Stimulated activated CD4-positive, alpha-beta T cell treated with anti-CD3 and anti-CD28 coated beads, Interleukin-4, amount 100 ng/mL, for 1 hour (primary cell): ENCODE results near the gene IDH3B.
"Not testable (repeated sequence)": the region's sequence is repeated elsewhere in the genome, so short reads cannot be mapped to it uniquely, and the experiment has no call there.

Experiments used
- DNase-seq: peaks from one replicate; pipeline ENCODE4 v3.0.0-alpha.2; 2020

The IDH3B gene

DNA sequence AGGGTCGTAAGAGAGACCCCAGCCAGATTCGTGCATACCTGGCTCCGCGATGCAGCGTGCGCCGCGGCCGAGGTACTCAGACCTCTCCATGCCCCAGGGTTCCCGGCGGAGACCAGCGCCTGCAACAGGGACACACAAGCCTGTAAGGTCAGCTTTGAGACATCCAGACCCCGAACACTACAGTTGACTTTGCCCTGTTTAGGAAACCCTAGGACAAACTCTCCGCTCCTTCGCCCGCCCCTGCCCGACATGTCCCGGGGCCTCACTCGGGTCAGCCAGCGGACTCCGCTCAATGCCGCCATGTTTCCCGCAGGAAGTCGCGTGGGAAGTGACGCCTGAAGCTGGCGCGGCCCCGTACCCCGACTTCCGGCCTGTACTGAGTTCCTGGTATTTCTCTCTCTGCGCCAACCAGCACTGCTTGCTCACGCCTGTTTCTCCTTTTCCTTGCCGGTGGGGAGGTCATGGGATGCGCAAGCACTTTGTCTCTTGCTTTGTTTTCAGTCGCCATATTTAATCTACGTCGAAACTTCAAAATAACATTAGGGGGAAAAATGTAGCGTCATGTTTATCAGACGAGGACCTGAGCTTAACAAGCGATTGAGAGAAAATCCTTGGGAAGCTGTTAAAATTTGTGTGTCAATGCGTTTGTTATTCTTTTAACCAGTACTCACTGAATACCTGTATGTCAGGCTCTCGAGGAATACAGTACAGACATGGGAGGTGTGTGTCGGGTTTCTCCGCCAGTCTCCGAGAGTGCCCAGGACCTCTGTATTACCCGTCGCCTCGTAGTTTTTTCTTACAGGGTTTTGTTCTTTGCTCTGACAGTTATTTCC is at the start of gene IDH3B:
IDH3B (minus strand) TSS at position 330 of the 833 bp plus-strand sequence; CDS start at position 302, 28 bp downstream.
- DNase-seq: peak; percentile 88

DNA sequence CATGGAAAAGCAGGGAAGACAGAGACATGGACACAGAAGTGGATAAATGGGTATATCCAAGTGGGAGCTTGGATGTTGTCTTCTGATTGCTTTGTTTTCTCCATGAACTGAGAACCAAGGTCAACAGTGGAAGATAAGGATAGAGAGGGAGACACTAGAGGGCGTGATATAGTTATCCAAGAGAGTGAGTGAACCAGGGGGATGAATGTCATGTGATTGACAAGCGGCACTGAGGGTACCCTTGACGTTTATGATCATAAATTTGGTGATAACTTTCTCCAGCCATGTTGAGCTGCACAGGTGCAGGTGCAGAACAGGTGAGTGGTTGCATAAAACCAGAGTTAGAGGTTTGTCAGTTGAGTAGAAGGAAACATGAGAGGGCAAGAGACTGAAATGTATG is 49.3 kb upstream of the IDH3B start:
- DNase-seq: no peak

DNA sequence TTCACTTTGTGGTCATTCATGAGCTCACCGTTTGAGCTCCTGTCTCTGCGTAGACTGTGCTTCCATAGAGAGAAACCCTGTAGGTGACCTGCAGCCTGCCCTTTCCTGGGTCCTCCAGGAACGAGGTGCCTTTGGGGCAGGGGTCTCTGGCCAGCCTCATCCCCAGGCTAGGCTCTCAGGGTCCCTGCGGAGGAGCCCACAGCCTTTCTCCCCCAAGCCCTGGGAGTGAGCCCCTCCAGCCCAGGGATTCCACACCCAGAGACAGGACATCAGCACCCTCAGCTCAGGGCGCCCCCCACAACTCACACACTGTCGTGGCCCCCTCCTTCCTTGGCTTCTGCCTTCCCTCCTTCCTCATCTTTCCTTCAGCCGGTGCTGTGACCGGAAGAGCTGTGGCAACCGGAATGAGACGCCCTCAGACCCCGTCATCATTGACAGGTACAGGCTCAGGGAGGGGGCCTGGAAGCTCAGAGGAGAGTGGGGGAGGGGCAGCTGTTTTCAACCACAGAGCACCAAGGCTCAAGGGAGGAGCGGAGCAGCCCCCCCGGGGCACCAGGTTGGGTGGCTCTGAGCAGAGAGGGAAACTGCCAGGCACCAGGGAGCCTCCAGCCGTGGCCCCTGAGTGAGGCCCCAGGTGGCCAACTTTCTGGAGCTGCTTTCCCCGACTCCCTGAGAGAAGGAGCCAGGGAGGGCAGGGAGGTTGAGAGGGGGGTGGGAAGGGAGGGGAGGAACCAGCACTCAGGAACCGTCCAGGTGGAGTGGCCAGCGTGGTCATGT is 45.4 kb upstream of the IDH3B start:
- DNase-seq: no peak

- DNase-seq: no peak
Measured at GRCh38 chr20:2708665-2709064, 44.6 kb upstream of the IDH3B start.

GRCh38 chr20:2708073-2708415 is 44.0 kb upstream of the IDH3B start:
- no peak for DNase-seq

- no peak for DNase-seq
Measured at GRCh38 chr20:2707353-2708072, 43.5 kb upstream of the IDH3B start.

DNA sequence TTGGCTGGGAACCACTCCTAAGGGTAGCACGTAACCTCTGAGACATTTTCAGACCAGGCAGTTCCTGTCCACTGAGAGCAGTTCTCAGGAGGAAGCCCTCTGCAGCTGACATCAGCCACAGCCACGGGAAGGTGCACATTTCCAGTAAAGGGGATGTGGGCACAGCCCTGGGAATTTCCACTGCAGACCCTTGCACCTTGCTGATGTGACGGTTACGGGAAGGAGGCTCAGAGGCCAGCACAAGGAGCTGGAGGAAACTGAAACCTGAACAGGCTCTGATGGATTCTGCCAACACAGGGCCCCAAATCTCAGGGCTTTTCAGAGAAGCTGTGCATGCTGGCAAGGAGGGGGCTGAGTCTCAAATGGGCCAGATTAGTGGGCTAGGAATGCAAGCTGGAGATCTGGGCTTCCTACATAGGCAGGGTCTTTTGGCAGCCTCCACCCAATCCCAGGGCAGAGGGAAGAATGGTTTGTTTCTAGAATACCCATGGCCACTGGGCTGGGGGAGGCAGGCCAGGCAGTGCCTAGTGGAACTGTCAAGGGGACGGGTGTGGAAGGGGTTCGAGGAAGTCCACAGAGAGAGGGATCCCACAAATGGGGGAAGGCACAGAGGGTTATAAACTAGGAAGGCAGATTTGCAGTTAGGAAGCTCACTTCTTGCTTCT is 42.8 kb upstream of the IDH3B start:
- no peak for DNase-seq

- no peak for DNase-seq
Measured at GRCh38 chr20:2705931-2706645, 42.1 kb upstream of the IDH3B start.

- no peak for DNase-seq
Measured at GRCh38 chr20:2703716-2704475, 39.9 kb upstream of the IDH3B start.

DNA sequence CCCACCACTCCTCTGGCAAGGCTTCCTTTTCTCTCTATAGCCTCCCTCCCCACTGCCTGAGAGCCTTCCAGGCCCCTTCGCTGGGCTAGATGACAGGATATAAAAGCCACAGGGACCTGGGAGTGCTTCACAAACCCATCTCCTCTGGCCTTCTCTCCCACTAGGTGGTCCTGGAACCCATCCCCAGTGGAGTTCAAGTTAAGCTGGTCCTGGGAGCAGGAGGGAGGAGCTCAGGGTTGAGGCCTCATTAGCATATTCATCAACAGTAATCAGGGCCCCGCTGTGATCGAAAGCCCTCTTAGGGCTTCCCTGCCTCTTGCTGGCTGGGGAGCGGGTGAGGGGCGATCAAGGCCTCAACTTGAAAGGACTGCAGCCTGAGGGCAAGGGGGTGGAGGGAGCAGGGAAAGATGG is 37.7 kb upstream of the IDH3B start:
- no peak for DNase-seq

- no peak for DNase-seq
Measured at GRCh38 chr20:2700913-2701620, 37.1 kb upstream of the IDH3B start.

GRCh38 chr20:2699775-2700413 is 35.9 kb upstream of the IDH3B start:
- DNase-seq: no peak

DNA sequence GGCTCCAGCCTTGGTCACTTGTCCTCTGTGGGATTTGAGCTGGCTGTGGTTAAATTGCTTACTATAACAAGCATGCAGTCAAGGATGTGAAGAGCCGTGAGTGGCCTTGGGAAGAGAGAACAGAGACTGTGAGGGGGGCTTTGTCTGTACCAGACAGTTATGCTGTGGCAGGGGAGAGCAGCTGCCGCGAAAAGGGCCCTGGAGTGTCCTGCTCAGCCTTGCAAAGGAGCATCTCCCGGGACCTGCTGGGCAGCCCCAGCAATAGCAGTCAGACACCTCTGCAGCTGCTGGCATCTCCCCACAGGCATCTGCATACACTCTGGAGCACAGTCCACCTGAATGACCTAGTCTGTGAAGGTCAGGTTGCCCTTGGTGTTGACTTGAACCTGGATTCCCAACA is 34.9 kb upstream of the IDH3B start:
- no peak for DNase-seq

DNA sequence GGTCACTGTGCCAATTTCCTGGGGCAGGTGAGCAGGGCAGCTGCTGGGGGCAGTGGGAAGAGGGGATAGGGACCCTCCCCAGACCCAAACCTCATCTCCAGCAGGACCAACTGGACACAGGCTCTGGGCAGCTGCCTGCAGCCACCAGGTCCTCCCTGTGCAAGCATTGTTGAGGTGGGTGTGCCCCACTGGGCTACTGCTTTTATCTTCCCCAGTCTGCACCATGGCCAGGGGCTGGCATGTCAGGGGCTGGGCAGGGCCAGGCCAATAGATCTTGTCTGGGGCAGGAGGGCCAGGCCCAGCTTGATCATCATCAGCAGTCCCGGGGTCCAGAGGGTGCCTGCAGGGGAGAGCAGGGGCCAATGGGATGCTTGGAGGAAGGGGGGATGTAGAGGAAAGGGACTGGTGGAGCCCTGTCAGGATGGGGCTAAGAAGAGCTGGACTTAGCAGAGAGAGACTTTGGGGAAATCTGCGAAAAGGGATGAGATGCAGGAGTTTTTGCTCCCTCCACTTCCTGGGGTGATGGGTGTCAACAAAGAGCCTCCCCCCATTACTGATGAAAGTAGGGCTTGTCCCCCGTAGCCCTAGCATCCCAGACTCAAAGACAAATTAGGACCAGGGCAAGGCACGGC is 34.3 kb upstream of the IDH3B start:
- DNase-seq: no peak

- DNase-seq: no peak
Measured at GRCh38 chr20:2697768-2698167, 33.8 kb upstream of the IDH3B start.

- DNase-seq: no peak
Measured at GRCh38 chr20:2696646-2697045, 32.6 kb upstream of the IDH3B start.

DNA sequence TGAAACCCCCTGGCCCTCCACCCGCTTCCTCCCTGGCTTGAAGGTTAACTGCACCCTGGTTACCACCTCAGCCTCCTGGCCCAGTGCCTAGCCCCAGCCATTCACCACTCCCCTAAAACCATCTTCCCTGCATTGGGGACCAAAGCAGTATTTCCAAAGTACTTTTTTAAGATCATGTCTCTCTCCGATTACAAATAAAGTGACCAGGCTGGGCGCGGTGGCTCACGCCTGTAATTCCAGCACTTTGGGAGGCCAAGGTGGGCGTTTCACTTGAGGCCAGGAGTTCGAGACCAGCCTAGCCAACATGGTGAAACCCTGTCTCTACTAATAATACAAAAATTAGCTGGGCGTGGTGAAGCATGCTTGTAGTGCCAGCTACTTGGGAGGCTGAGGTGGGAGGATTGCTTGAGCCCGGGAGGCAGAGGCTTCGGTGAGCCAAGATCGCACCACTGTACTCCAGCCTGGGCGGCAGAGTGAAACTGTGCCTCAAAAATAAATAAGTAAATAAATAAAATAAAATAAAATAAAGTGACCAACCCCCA is 32.0 kb upstream of the IDH3B start:
- not testable (repeated sequence) for DNase-seq

GRCh38 chr20:2695206-2695983 is 31.4 kb upstream of the IDH3B start:
- no peak for DNase-seq

DNA sequence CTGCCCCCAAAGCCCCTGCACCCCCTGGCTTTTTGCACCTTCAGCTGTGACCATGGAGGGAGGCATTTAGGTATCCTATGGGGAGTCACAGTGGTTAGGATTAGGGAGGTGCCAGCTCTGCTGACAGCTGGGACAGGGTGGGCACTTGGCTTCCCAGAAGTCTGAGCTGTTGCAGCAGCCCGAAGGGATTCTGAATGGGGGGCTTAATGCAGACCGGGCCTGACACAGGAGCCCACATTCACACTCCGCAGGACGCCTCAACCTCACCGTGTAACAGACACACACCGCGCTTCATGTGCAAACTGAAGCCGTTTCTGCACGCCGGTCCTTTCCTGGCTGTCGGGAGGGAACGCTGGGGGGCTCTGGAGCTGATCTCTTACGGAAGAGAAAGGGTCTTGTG is 30.5 kb upstream of the IDH3B start:
- no peak for DNase-seq
